Spinal cord (tissue), 10 donors: ENCODE measurements around the gene REG4. TPM values are rescaled to one million over a fixed set of nuclear protein-coding genes. Genes with fewer than 3 reads are reported as not detected.
"Not testable (repeated sequence)": the region's sequence is repeated elsewhere in the genome, so short reads cannot be mapped to it uniquely, and the experiment has no call there.

ENCODE experiments used
- DNase-seq, 6 donors: peaks; one replicate each; pipeline versions ENCODE4 v3.0.0 to v3.0.0-alpha.2; 2013 to 2015; ENCODE audit warnings: low spot score in 6 of 6, low read depth in 4 of 6
- H3K27ac ChIP-seq: one replicate; pipeline ENCODE4 v1.5.1; 2013; ENCODE audit warnings: low read depth, low read length, control low read depth
- H3K27me3 ChIP-seq: one replicate; pipeline ENCODE4 v1.6.1; 2013; ENCODE audit warnings: low read length; ENCODE audit not compliant: control insufficient read depth, insufficient read depth
- H3K36me3 ChIP-seq: one replicate; pipeline ENCODE4 v1.6.1; 2013; ENCODE audit warnings: low read length; ENCODE audit not compliant: control insufficient read depth, insufficient read depth
- H3K4me1 ChIP-seq: one replicate; pipeline ENCODE4 v1.6.1; 2013; ENCODE audit warnings: low read length; ENCODE audit not compliant: control insufficient read depth, insufficient read depth
- H3K4me3 ChIP-seq: one replicate; pipeline ENCODE4 v1.5.1; 2013; ENCODE audit warnings: low read depth, low read length, control low read depth
- H3K9me3 ChIP-seq: one replicate; pipeline ENCODE4 v1.6.1; 2013; ENCODE audit warnings: low read length; ENCODE audit not compliant: control insufficient read depth, insufficient read depth
- WGBS: methylation state at CpG from one replicate; pipeline ENCODE4 v1.1.5; 2013; ENCODE audit warnings: missing lambda C conversion rate; ENCODE audit not compliant: insufficient coverage; 5-methylcytosine and 5-hydroxymethylcytosine counted together
- long read RNA-seq, 4 donors: transcript quantifications; one replicate each; lab custom pipeline, GENCODE V29; 2026
- polyA plus RNA-seq, 2 donors: library from polyadenylated mRNA; unstranded; fragments of 120-200 nt; gene quantifications; one replicate each; pipeline ENCODE4 v1.2.1, GENCODE V29; 2013; ENCODE audit not compliant: insufficient read length in 2 of 2
- total RNA-seq, 2 donors: library from RNA; depleted of rRNA in 1 of 2; stranded (reverse); fragments of 120-200 nt in 1 of 2; fragments of >200 nt in 1 of 2; gene quantifications; one replicate each; pipeline versions ENCODE4 v1.2.3 to v1.2.4, GENCODE V29; 2013 to 2014
- donor health status: healthy.

Gene REG4
- total RNA-seq (not detected), polyA plus RNA-seq (not detected)
- long read RNA-seq, donor 1: 0 reads
- long read RNA-seq, donor 2: 0 reads
- long read RNA-seq, donor 3: 0 reads
- long read RNA-seq, donor 4: 0 reads

- no peak within 1 kb of the TSS for H3K4me3 ChIP-seq
- WGBS: 96% methylated on average over 4 of the region's 7 CpGs
- H3K27ac ChIP-seq: no peak within 1 kb of the TSS
- H3K36me3 ChIP-seq: no peaks in the 10 kb centered on the region
- no peaks in the 10 kb centered on the region for H3K9me3 ChIP-seq
- DNase-seq: no peak
- H3K4me1 ChIP-seq: no peaks in the 10 kb centered on the region
- no peaks in the 10 kb centered on the region for H3K27me3 ChIP-seq
Measured at GRCh38 chr1:119811387-119811786, at the start of gene REG4. REG4 (minus strand) TSS chr1:119811460; CDS start chr1:119808769, 2,691 bp downstream.

- Histone ChIP-seq H3K9me3 (no peaks in the 10 kb centered on the region), H3K36me3 (no peaks in the 10 kb centered on the region), H3K27ac (no peak overlapping the region), H3K4me3 (no peak overlapping the region), H3K27me3 (no peaks in the 10 kb centered on the region), H3K4me1 (no peaks in the 10 kb centered on the region)
- 68% methylated on average over 3 of the region's 4 CpGs for WGBS
- no peak for DNase-seq
Measured at GRCh38 chr1:119859647-119860046, 48.4 kb upstream of the REG4 start.

GRCh38 chr1:119858556-119859214 is 47.4 kb upstream of the REG4 start:
- not testable (repeated sequence) for H3K27ac ChIP-seq, DNase-seq, H3K36me3 ChIP-seq, H3K4me1 ChIP-seq, H3K27me3 ChIP-seq, H3K4me3 ChIP-seq, H3K9me3 ChIP-seq
- 62% methylated on average over 2 of the region's 4 CpGs for WGBS

GRCh38 chr1:119858126-119858525 is 46.9 kb upstream of the REG4 start:
- DNase-seq: no peak
- no peaks in the 10 kb centered on the region for H3K36me3 ChIP-seq
- H3K27me3 ChIP-seq: no peaks in the 10 kb centered on the region
- H3K9me3 ChIP-seq: no peaks in the 10 kb centered on the region
- H3K27ac ChIP-seq: no peak overlapping the region
- H3K4me1 ChIP-seq: no peaks in the 10 kb centered on the region
- H3K4me3 ChIP-seq: no peak overlapping the region
- WGBS: 85% methylated on average over 2 of the region's 2 CpGs

- H3K27ac ChIP-seq: no peak overlapping the region
- WGBS: 96% methylated on average over 23 of the region's 23 CpGs
- H3K4me3 ChIP-seq: no peak overlapping the region
- H3K36me3 ChIP-seq: no peaks in the 10 kb centered on the region
- DNase-seq: no peak
- H3K27me3 ChIP-seq: no peaks in the 10 kb centered on the region
- no peaks in the 10 kb centered on the region for H3K9me3 ChIP-seq
- no peaks in the 10 kb centered on the region for H3K4me1 ChIP-seq
Measured at GRCh38 chr1:119853155-119853554, 41.9 kb upstream of the REG4 start.

- H3K36me3 ChIP-seq, H3K9me3 ChIP-seq, H3K27me3 ChIP-seq, H3K4me3 ChIP-seq, H3K27ac ChIP-seq, H3K4me1 ChIP-seq, DNase-seq: not testable (repeated sequence)
- 51% methylated on average over 2 of the region's 6 CpGs for whole genome bisulfite sequencing
Measured at GRCh38 chr1:119844206-119844605, 32.9 kb upstream of the REG4 start.

GRCh38 chr1:119841306-119841705 is 30.0 kb upstream of the REG4 start:
- Histone ChIP-seq H3K36me3 (no peaks in the 10 kb centered on the region), H3K9me3 (no peaks in the 10 kb centered on the region), H3K4me3 (no peak overlapping the region), H3K27ac (no peak overlapping the region), H3K27me3 (no peaks in the 10 kb centered on the region), H3K4me1 (no peaks in the 10 kb centered on the region)
- DNase-seq: no peak
- WGBS: 88% methylated on average over 2 of the region's 6 CpGs

GRCh38 chr1:119840745-119841144 is 29.5 kb upstream of the REG4 start:
- no peaks in the 10 kb centered on the region for H3K4me1 ChIP-seq
- H3K27ac ChIP-seq: no peak overlapping the region
- no peak for DNase-seq
- no peak overlapping the region for H3K4me3 ChIP-seq
- no peaks in the 10 kb centered on the region for H3K36me3 ChIP-seq
- no peaks in the 10 kb centered on the region for H3K27me3 ChIP-seq
- no peaks in the 10 kb centered on the region for H3K9me3 ChIP-seq
- WGBS: 100% methylated on average over 1 of the region's 1 CpG

GRCh38 chr1:119838236-119838635 is 27.0 kb upstream of the REG4 start:
- H3K27ac ChIP-seq: no peak overlapping the region
- no peak overlapping the region for H3K4me3 ChIP-seq
- no peaks in the 10 kb centered on the region for H3K4me1 ChIP-seq
- WGBS: 71% methylated on average over 3 of the region's 3 CpGs
- no peaks in the 10 kb centered on the region for H3K27me3 ChIP-seq
- no peaks in the 10 kb centered on the region for H3K9me3 ChIP-seq
- no peak for DNase-seq
- H3K36me3 ChIP-seq: no peaks in the 10 kb centered on the region

GRCh38 chr1:119834990-119835389 is 23.7 kb upstream of the REG4 start:
- 58% methylated on average over 3 of the region's 4 CpGs for WGBS
- H3K27me3 ChIP-seq: no peaks in the 10 kb centered on the region
- DNase-seq: no peak

More at GRCh38 chr1:119834990-119835389, 23.7 kb upstream of the REG4 start:
- Histone ChIP-seq H3K4me3 (no peak overlapping the region), H3K9me3 (no peaks in the 10 kb centered on the region), H3K27ac (no peak overlapping the region), H3K36me3 (no peaks in the 10 kb centered on the region), H3K4me1 (no peaks in the 10 kb centered on the region)
